NAMALWA (cell line): ENCODE measurements around the gene RBBP8.
"Not testable (repeated sequence)": the region's sequence is repeated elsewhere in the genome, so short reads cannot be mapped to it uniquely, and the experiment has no call there.

Source experiments
- DNase-seq: peaks from one replicate; pipeline ENCODE4 v3.0.0-alpha.2; 2015; ENCODE audit warnings: low spot score

The RBBP8 gene

GRCh38 chr18:22933206-22933965 is at the start of gene RBBP8:
TSS of gene RBBP8 (plus strand) at chr18:22933328. CDS start at chr18:22936852, 3,524 bp downstream.
- peak; percentile 92 for DNase-seq

GRCh38 chr18:22883827-22884226 is 49.3 kb upstream of the RBBP8 start:
- DNase-seq, result no peak

- DNase-seq, result not testable (repeated sequence)
These were observed 47.4 kb upstream of the RBBP8 start for GRCh38 chr18:22885694-22886093.

- DNase-seq, result no peak
These were observed 33.7 kb upstream of the RBBP8 start for GRCh38 chr18:22899421-22899820.

GRCh38 chr18:22900558-22901238 is 32.4 kb upstream of the RBBP8 start:
- DNase-seq, result no peak

- no peak for DNase-seq
These were observed 31.0 kb upstream of the RBBP8 start for GRCh38 chr18:22902093-22902492.

- not testable (repeated sequence) for DNase-seq
These were observed 29.9 kb upstream of the RBBP8 start for GRCh38 chr18:22903248-22903647.

GRCh38 chr18:22912149-22912548 is 21.0 kb upstream of the RBBP8 start:
- no peak for DNase-seq

GRCh38 chr18:22912835-22913234 is 20.3 kb upstream of the RBBP8 start:
- no peak for DNase-seq

- no peak for DNase-seq
These were observed 19.3 kb upstream of the RBBP8 start for GRCh38 chr18:22913861-22914260.

GRCh38 chr18:22914633-22915032 is 18.5 kb upstream of the RBBP8 start:
- DNase-seq, result no peak

- no peak for DNase-seq
These were observed 17.8 kb upstream of the RBBP8 start for GRCh38 chr18:22915337-22915736.

- DNase-seq, result no peak
These were observed 11.4 kb upstream of the RBBP8 start for GRCh38 chr18:22921772-22922171.

GRCh38 chr18:22924589-22924988 is 8.5 kb upstream of the RBBP8 start:
- no peak for DNase-seq

- DNase-seq, result no peak
These were observed 6.7 kb upstream of the RBBP8 start for GRCh38 chr18:22926454-22926853.

- no peak for DNase-seq
These were observed 4.8 kb upstream of the RBBP8 start for GRCh38 chr18:22928339-22928738.

- DNase-seq, result peak; percentile 88
These were observed 2.9 kb upstream of the RBBP8 start for GRCh38 chr18:22930089-22930713.

GRCh38 chr18:22932885-22933205 is 283 bp upstream of the RBBP8 start:
- DNase-seq, result no peak

- DNase-seq, result no peak
These were observed 867 bp downstream of the RBBP8 start for GRCh38 chr18:22933966-22934423.

GRCh38 chr18:22934789-22935188 is 1.7 kb downstream of the RBBP8 start:
- peak; percentile 34 for DNase-seq

GRCh38 chr18:22935431-22935830 is 2.3 kb downstream of the RBBP8 start:
- peak; percentile 43 for DNase-seq

GRCh38 chr18:22936515-22936914 is 3.4 kb downstream of the RBBP8 start:
- DNase-seq, result no peak

GRCh38 chr18:22939649-22940048 is 6.5 kb downstream of the RBBP8 start:
- DNase-seq, result no peak
